Liver (tissue), 9 donors: ENCODE results near the gene ELK3. TPM values are rescaled to one million over a fixed set of nuclear protein-coding genes. Genes with fewer than 3 reads are reported as not detected.

ENCODE experiments used
- DNase-seq: peaks from one replicate; pipeline ENCODE4 v3.0.0-alpha.2; 2017; ENCODE audit warnings: low spot score
- H3K27ac ChIP-seq, 2 donors: one replicate each; pipeline ENCODE4 v1.7.0; 2013; ENCODE audit warnings: inconsistent platforms in 2 of 2, low read length in 2 of 2, control low read depth in 1 of 2, low read depth in 1 of 2, mild to moderate bottlenecking in 1 of 2
- H3K27me3 ChIP-seq, 4 donors: one replicate each; pipeline versions ENCODE4 v1.6.1 to v1.7.0; 2013; ENCODE audit warnings: low read length in 3 of 4, inconsistent platforms in 1 of 4, mild to moderate bottlenecking in 1 of 4, moderate library complexity in 1 of 4; ENCODE audit not compliant: control insufficient read depth in 4 of 4, insufficient read depth in 4 of 4
- H3K36me3 ChIP-seq, 4 donors: one replicate each; pipeline versions ENCODE4 v1.6.1 to v1.7.0; 2013; ENCODE audit warnings: low read length in 3 of 4, mild to moderate bottlenecking in 3 of 4, low read depth in 1 of 4, moderate library complexity in 1 of 4; ENCODE audit not compliant: control insufficient read depth in 4 of 4, insufficient read depth in 3 of 4
- H3K4me1 ChIP-seq, 4 donors: one replicate each; pipeline versions ENCODE4 v1.6.1 to v1.7.0; 2013; ENCODE audit warnings: low read length in 3 of 4, mild to moderate bottlenecking in 3 of 4, moderate library complexity in 1 of 4; ENCODE audit not compliant: control insufficient read depth in 4 of 4, insufficient read depth in 4 of 4
- H3K4me3 ChIP-seq, 3 donors: one replicate each; pipeline versions ENCODE4 v1.6.1 to v1.7.0; 2013; ENCODE audit warnings: low read length in 3 of 3, control low read depth in 1 of 3, low read depth in 1 of 3, mild to moderate bottlenecking in 1 of 3
- H3K9ac ChIP-seq, 2 donors: one replicate each; pipeline ENCODE4 v1.7.0; 2013; ENCODE audit warnings: low read length in 2 of 2, mild to moderate bottlenecking in 2 of 2, moderate library complexity in 2 of 2, control low read depth in 1 of 2, low read depth in 1 of 2
- H3K9me3 ChIP-seq, 4 donors: one replicate each; pipeline versions ENCODE4 v1.6.1 to v1.7.0; 2013; ENCODE audit warnings: low read length in 3 of 4; ENCODE audit not compliant: control insufficient read depth in 4 of 4
- ATF3 ChIP-seq: IDR thresholded peaks from 2 replicates; pipeline ENCODE4 v1.6.1; 2016; ENCODE audit warnings: antibody characterized with exemption
- CTCF ChIP-seq: fragments of 150-350 bp; IDR thresholded peaks from 2 replicates; pipeline ENCODE4 v1.5.1; 2017; ENCODE audit warnings: improper control_type of control experiment, low read depth, low read length; ENCODE audit not compliant: missing input control
- EGR1 ChIP-seq, 2 donors: IDR thresholded peaks; 2 replicates each; pipeline ENCODE4 v1.6.1; 2016 to 2018; ENCODE audit warnings: antibody characterized with exemption in 2 of 2, low read depth in 2 of 2
- FOXA1 ChIP-seq: IDR thresholded peaks from 2 replicates; pipeline ENCODE4 v1.6.1; 2016; ENCODE audit warnings: antibody characterized with exemption
- FOXA2 ChIP-seq: IDR thresholded peaks from 2 replicates; pipeline ENCODE4 v1.6.1; 2016; ENCODE audit warnings: antibody characterized with exemption
- GABPA ChIP-seq, 2 donors: IDR thresholded peaks in 1 of 2; conservative IDR thresholded peaks in 1 of 2; 2 replicates each; pipeline ENCODE4 v1.6.1; 2016; ENCODE audit warnings: antibody characterized with exemption in 2 of 2, mild to moderate bottlenecking in 1 of 2, moderate library complexity in 1 of 2
- HNF4A ChIP-seq, 2 donors: conservative IDR thresholded peaks; 2 replicates each; pipeline ENCODE4 v1.6.1; 2016; ENCODE audit warnings: antibody characterized with exemption in 2 of 2, mild to moderate bottlenecking in 2 of 2
- HNF4G ChIP-seq: IDR thresholded peaks from 2 replicates; pipeline ENCODE4 v1.6.1; 2016; ENCODE audit warnings: antibody characterized with exemption
- JUND ChIP-seq, 2 donors: IDR thresholded peaks; 2 replicates each; pipeline ENCODE4 v1.6.1; 2016; ENCODE audit warnings: antibody characterized with exemption in 2 of 2
- MAX ChIP-seq: IDR thresholded peaks from 2 replicates; pipeline ENCODE4 v1.6.1; 2016; ENCODE audit warnings: antibody characterized with exemption
- NR2F2 ChIP-seq: IDR thresholded peaks from 2 replicates; pipeline ENCODE4 v1.6.1; 2016; ENCODE audit warnings: antibody characterized with exemption
- RAD21 ChIP-seq, 2 donors: IDR thresholded peaks; 2 replicates each; pipeline ENCODE4 v1.6.1; 2016; ENCODE audit warnings: antibody characterized with exemption in 2 of 2, mild to moderate bottlenecking in 2 of 2
- REST ChIP-seq: IDR thresholded peaks from 2 replicates; pipeline ENCODE4 v1.6.1; 2016; ENCODE audit warnings: antibody characterized with exemption, mild to moderate bottlenecking
- RXRA ChIP-seq, 2 donors: IDR thresholded peaks; 2 replicates each; pipeline ENCODE4 v1.6.1; 2017 to 2018; ENCODE audit warnings: antibody characterized with exemption in 2 of 2, mild to moderate bottlenecking in 1 of 2
- SP1 ChIP-seq: IDR thresholded peaks from 2 replicates; pipeline ENCODE4 v1.6.1; 2018; ENCODE audit warnings: antibody characterized with exemption, mild to moderate bottlenecking
- TAF1 ChIP-seq: conservative IDR thresholded peaks from 2 replicates; pipeline ENCODE4 v1.6.1; 2016; ENCODE audit warnings: antibody characterized with exemption, mild to moderate bottlenecking
- YY1 ChIP-seq: IDR thresholded peaks from 2 replicates; pipeline ENCODE4 v1.6.1; 2016; ENCODE audit warnings: antibody characterized with exemption, mild to moderate bottlenecking
- ZBTB33 ChIP-seq: IDR thresholded peaks from 2 replicates; pipeline ENCODE4 v1.6.1; 2016; ENCODE audit warnings: antibody characterized with exemption
- WGBS: extraction: QIAGEN DNeasy Blood & Tissue Kit; methylation state at CpG from one replicate; pipeline ENCODE4 v1.1.7; 2013; 5-methylcytosine and 5-hydroxymethylcytosine counted together
- polyA plus RNA-seq, 2 donors: library from polyadenylated mRNA; stranded (reverse) in 1 of 2; unstranded in 1 of 2; fragments of 200-250 nt in 1 of 2; fragments of >200 nt in 1 of 2; fragmentation: Nextera tagmentation in 1 of 2; extraction: Ambion mirVana in 1 of 2; gene quantifications; one replicate each; pipeline versions ENCODE4 v1.2.1 to v1.2.3, GENCODE V29; 2013 to 2015
- total RNA-seq, 2 donors: library from RNA; depleted of rRNA; stranded (reverse); fragments of >200 nt; gene quantifications; one replicate each; pipeline ENCODE4 v1.2.3, GENCODE V29; 2014
- donor health status: healthy.
- donor health status: healthy.
- donor health status: healthy.
- donor health status: healthy.
- donor health status: healthy.

The ELK3 gene
- total and polyA plus RNA-seq, 4 donors, result 3.7 to 5.2 (median 4.5) TPM

GRCh38 chr12:96167492-96167891, 26.7 kb upstream of the ELK3 start:
- Histone ChIP-seq H3K9ac (no peak overlapping the region), H3K27me3 (peaks cover 0 to 3% (median 0%) of the 10 kb centered on the region in 4 donors), H3K9me3 (no peaks in the 10 kb centered on the region), H3K36me3 (no peaks in the 10 kb centered on the region), H3K4me1 (no peaks in the 10 kb centered on the region), H3K4me3 (no peak overlapping the region), H3K27ac (no peak overlapping the region)
- 91% methylated on average over 1 of the region's 1 CpG for WGBS
- TF ChIP-seq TAF1, result no peak
- no peak for TF ChIP-seq YY1
- no peak for TF ChIP-seq NR2F2
- no peak for TF ChIP-seq HNF4G
- TF ChIP-seq CTCF, result no peak
- no peak for TF ChIP-seq HNF4A (conservative IDR thresholded peaks at IDR 0.05)
- no peak for TF ChIP-seq JUND (IDR thresholded peaks at IDR 0.05)
- no peak for TF ChIP-seq ATF3
- TF ChIP-seq GABPA (IDR thresholded peaks at IDR 0.05 in 1 of 2, conservative IDR thresholded peaks at IDR 0.05 in 1 of 2), result no peak
- TF ChIP-seq MAX, result no peak
- TF ChIP-seq ZBTB33, result no peak
- TF ChIP-seq EGR1 (IDR thresholded peaks at IDR 0.05; ENCODE audit: low read depth in 2 of 2), result no peak
- TF ChIP-seq RXRA (IDR thresholded peaks at IDR 0.05), result no peak
- no peak for TF ChIP-seq SP1
- no peak for TF ChIP-seq RAD21 (IDR thresholded peaks at IDR 0.05)
- TF ChIP-seq FOXA1, result no peak
- TF ChIP-seq REST, result no peak
- TF ChIP-seq FOXA2, result no peak
- DNase-seq, result no peak
